ENCODE results near the gene GPATCH1.
"Not testable (repeated sequence)": the region's sequence is repeated elsewhere in the genome, so short reads cannot be mapped to it uniquely, and the experiment has no call there.

The GPATCH1 gene

GRCh38 chr19:33080761-33081681 lies at the start of gene GPATCH1:
TSS of gene GPATCH1 (plus strand) at chr19:33081181. CDS start at chr19:33081194, 13 bp downstream.
- DNase-seq = peak; percentile 96

- peak; percentile 79 for DNase-seq
Observed at GRCh38 chr19:33032218-33032781, 48.7 kb upstream of the GPATCH1 start.

- no peak for DNase-seq
Observed at GRCh38 chr19:33035461-33035860, 45.5 kb upstream of the GPATCH1 start.

GRCh38 chr19:33036370-33037167 lies 44.4 kb upstream of the GPATCH1 start:
- not testable (repeated sequence) for DNase-seq

GRCh38 chr19:33037168-33038025 lies 43.6 kb upstream of the GPATCH1 start:
- DNase-seq = not testable (repeated sequence)

- no peak for DNase-seq
Observed at GRCh38 chr19:33039108-33039599, 41.8 kb upstream of the GPATCH1 start.

- DNase-seq = no peak
Observed at GRCh38 chr19:33039815-33040214, 41.2 kb upstream of the GPATCH1 start.

- DNase-seq = no peak
Observed at GRCh38 chr19:33040994-33041827, 39.8 kb upstream of the GPATCH1 start.

- DNase-seq = not testable (repeated sequence)
Observed at GRCh38 chr19:33041828-33042160, 39.2 kb upstream of the GPATCH1 start.

- no peak for DNase-seq
Observed at GRCh38 chr19:33047422-33047821, 33.6 kb upstream of the GPATCH1 start.

- DNase-seq = no peak
Observed at GRCh38 chr19:33048806-33049676, 31.9 kb upstream of the GPATCH1 start.

GRCh38 chr19:33050110-33050509 lies 30.9 kb upstream of the GPATCH1 start:
- DNase-seq = no peak

- peak; percentile 57 for DNase-seq
Observed at GRCh38 chr19:33052352-33052972, 28.5 kb upstream of the GPATCH1 start.

GRCh38 chr19:33054623-33055022 lies 26.4 kb upstream of the GPATCH1 start:
- DNase-seq = peak; percentile 18

GRCh38 chr19:33055718-33056117 lies 25.3 kb upstream of the GPATCH1 start:
- DNase-seq = no peak

- no peak for DNase-seq
Observed at GRCh38 chr19:33060586-33060985, 20.4 kb upstream of the GPATCH1 start.

- no peak for DNase-seq
Observed at GRCh38 chr19:33062902-33063301, 18.1 kb upstream of the GPATCH1 start.

- DNase-seq = peak; percentile 83
Observed at GRCh38 chr19:33063356-33063752, 17.6 kb upstream of the GPATCH1 start.

GRCh38 chr19:33063753-33064457 lies 17.1 kb upstream of the GPATCH1 start:
- peak; percentile 70 for DNase-seq

Data from NCI-H345 (cell line).